ENCODE results near the gene CEP170B. TPM values are rescaled to one million over a fixed set of nuclear protein-coding genes. Genes with fewer than 3 reads are reported as not detected.
A peak's percentile ranks its signal among the peaks of the same experiment; 100 is the strongest.

CEP170B gene
- polyA plus RNA-seq, 1 experiment = 4.2 TPM

DNA sequence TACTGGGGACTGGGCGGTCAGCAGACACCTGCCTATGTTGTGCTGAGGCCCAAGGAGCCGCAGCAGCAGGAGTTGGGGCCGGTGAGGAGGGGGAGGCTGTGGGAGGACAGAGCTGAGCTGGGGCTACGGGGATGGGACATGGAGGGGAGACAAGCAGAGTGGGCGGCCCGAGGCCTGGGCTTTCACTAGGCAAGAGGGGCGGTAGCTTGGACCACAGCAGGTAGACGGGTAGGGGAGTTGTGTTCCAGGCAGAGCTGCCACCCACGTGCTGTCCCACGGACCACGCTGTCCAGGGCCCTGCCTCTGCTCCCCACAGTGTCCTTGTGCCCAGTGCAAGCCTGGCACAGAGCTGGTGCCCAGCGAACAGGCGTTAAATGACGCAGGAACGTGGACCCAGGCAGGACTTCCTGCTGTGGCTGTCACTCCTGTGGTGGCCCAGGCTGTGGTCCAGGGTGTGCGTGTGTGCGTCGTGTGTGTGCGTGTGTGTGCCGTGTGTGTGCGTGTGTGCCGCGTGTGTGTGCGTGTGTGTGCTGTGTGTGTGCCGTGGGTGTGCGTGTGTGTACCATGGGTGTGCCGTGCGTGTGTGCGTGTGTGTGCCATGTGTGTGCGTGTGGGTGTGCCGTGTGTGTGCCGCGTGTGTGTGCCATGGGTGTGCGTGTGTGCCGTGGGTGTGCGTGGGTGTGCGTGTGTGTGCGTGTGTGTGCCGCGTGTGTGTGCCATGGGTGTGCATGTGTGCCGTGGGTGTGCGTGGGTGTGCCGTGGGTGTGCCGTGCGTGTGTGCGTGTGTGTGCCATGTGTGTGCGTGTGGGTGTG, 6.8 kb downstream of the CEP170B start:
- no peak overlapping the region for H3K4me3 ChIP-seq (ENCODE audit: low read depth, low read length)
- no peak overlapping the region for H3K27ac ChIP-seq (ENCODE audit: low read depth, low read length)
- CTCF ChIA-PET = interaction anchor here (0.9 kb wide), 1 partner anchor 174 kb away, joined by 3 read pairs; no protein-coding TSS in a partner anchor
- POLR2A ChIA-PET = no interaction called here
- peaks cover 7% of the 10 kb centered on the region; the same call in 1 of the 2 replicates for H3K9me3 ChIP-seq (ENCODE audit: control insufficient read depth, insufficient read depth, low read length)
- TF ChIP-seq, protein P1, sequence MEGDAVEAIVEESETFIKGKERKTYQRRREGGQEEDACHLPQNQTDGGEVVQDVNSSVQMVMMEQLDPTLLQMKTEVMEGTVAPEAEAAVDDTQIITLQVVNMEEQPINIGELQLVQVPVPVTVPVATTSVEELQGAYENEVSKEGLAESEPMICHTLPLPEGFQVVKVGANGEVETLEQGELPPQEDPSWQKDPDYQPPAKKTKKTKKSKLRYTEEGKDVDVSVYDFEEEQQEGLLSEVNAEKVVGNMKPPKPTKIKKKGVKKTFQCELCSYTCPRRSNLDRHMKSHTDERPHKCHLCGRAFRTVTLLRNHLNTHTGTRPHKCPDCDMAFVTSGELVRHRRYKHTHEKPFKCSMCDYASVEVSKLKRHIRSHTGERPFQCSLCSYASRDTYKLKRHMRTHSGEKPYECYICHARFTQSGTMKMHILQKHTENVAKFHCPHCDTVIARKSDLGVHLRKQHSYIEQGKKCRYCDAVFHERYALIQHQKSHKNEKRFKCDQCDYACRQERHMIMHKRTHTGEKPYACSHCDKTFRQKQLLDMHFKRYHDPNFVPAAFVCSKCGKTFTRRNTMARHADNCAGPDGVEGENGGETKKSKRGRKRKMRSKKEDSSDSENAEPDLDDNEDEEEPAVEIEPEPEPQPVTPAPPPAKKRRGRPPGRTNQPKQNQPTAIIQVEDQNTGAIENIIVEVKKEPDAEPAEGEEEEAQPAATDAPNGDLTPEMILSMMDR (IDR thresholded peaks at IDR 0.05; ENCODE audit: low read depth, low read length) = no peak
- no peak for DNase-seq (ENCODE audit: low read depth, low spot score)
- H3K27me3 ChIP-seq (ENCODE audit: control insufficient read depth, insufficient read depth, low read length) = no peaks in the 10 kb centered on the region

DNA sequence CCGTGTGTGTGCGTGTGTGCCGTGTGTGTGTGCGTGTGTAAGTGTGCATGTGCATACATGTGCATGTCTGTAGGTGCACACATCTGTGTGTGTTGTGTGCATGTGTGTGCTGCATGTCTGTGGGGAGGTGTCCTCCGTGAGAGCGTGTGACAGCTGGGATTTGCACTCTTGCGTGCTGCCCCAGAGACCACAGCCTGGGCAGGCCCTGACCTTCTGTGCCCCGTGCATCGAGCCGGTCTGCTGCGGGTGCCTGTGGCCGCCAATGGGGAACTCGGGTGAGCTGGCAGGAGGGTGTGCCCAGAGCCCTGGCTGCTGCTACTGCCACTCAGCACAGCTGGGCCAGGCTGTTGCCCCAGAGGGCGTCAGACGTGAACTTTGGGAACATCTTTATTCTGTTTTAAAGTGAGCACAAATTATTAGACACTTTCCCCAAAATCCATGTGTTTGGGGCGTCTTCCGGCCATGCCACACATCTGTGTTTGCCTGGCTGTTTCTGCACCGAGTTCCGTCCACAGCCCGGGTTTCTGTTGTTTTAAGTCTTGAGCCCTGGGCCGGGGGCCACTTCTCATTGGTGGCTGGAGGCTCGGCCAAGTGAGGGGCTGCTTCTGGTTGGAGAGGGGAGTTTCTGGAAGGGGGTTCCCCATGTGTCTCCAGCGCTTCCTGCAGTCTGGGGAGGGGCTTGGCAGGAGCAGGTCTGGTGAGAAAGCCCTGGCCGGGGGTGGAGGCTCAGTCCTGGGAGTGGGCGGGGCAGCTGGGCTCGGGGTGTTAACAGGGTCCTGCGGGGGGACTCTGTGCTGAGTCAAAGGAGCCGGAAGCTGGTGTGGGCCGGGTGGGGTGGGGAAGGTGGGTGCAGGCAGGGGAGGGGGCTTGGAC, 7.6 kb downstream of the CEP170B start:
- H3K27me3 ChIP-seq (ENCODE audit: control insufficient read depth, insufficient read depth, low read length) = no peaks in the 10 kb centered on the region
- H3K9me3 ChIP-seq (ENCODE audit: control insufficient read depth, insufficient read depth, low read length) = peaks cover 7% of the 10 kb centered on the region; the same call in 1 of the 2 replicates
- ChIA-PET CTCF (interaction anchor here (0.9 kb wide), 1 partner anchor 173 kb away, joined by 3 read pairs; no protein-coding TSS in a partner anchor), POLR2A (no interaction called here)
- H3K4me3 ChIP-seq (ENCODE audit: low read depth, low read length) = no peak overlapping the region
- TF ChIP-seq, protein P1 (IDR thresholded peaks at IDR 0.05; ENCODE audit: low read depth, low read length) = no peak
- peak overlapping the region; percentile 11 for H3K27ac ChIP-seq (ENCODE audit: low read depth, low read length)
- DNase-seq (ENCODE audit: low read depth, low spot score) = no peak

DNA sequence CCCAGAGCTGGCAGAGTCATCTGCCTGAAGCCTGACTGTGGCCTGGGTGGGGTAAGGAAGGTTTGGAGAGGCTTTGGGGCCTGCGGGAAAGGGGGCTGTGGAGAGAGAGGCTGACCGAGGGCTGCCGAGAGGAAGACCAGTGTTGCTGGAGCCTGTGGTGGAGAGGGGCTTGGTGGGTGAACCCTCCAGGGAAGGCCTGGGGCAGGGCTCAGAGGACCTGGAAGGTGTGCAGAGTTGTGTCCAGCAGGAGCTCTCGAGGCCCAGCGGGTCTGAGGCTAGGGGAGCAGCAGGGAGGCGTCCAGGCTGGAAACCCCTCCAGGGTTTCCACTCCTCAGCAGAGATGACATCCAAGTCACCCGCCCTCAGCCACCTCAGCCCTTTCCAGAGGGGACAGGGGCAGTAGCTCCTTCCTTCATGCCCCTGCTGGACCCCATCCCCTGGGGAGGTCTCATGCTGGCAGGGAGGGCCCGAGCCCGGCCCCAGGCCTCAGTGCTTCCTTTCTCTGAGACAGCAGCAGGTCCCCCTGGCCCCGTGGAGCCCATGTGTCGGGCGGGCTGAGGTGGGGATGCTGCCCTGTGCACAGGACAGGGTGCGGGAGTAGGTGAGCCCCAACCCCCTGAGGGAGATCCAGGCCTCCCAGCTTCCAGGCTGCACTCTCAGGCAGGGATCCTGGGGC, 8.4 kb downstream of the CEP170B start:
- H3K27me3 ChIP-seq (ENCODE audit: control insufficient read depth, insufficient read depth, low read length) = no peaks in the 10 kb centered on the region
- no peak overlapping the region for H3K4me3 ChIP-seq (ENCODE audit: low read depth, low read length)
- peaks cover 7% of the 10 kb centered on the region; the same call in 1 of the 2 replicates for H3K9me3 ChIP-seq (ENCODE audit: control insufficient read depth, insufficient read depth, low read length)
- no peak overlapping the region for H3K27ac ChIP-seq (ENCODE audit: low read depth, low read length)
- ChIA-PET POLR2A (no interaction called here), CTCF (no interaction called here)
- no peak for DNase-seq (ENCODE audit: low read depth, low spot score)
- TF ChIP-seq, protein P1 (IDR thresholded peaks at IDR 0.05; ENCODE audit: low read depth, low read length) = no peak

DNA sequence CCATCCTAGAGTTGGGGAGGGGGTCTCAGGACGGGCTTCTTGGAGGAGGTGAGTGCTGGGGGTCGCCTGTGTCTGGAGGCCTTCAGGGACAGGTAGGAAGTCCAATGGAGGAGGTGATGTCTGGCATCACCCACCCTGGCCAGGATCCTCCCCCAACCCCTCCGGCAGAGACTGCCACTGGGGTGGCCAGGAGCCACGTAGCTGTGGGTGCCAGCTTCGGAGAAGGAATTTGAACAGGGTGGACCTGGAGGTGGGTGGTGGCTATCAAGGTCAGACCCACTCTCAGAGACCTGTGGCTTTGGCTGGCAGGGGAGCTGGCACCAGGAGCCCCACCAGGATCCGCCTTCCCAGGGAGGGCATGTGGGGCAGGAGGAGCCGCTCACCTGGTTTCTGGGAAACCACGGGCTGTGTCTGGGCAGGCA, 9.1 kb downstream of the CEP170B start:
- H3K9me3 ChIP-seq (ENCODE audit: control insufficient read depth, insufficient read depth, low read length) = peaks cover 7% of the 10 kb centered on the region; the same call in 1 of the 2 replicates
- H3K27ac ChIP-seq (ENCODE audit: low read depth, low read length) = no peak overlapping the region
- CTCF ChIA-PET = no interaction called here
- POLR2A ChIA-PET = no interaction called here
- TF ChIP-seq, protein P1 (IDR thresholded peaks at IDR 0.05; ENCODE audit: low read depth, low read length) = no peak
- H3K27me3 ChIP-seq (ENCODE audit: control insufficient read depth, insufficient read depth, low read length) = no peaks in the 10 kb centered on the region
- no peak for DNase-seq (ENCODE audit: low read depth, low spot score)
- H3K4me3 ChIP-seq (ENCODE audit: low read depth, low read length) = no peak overlapping the region
